Left ventricle myocardium superior (tissue), 1 donor: ENCODE results near the gene ADAM19. TPM values are rescaled to one million over a fixed set of nuclear protein-coding genes. Genes with fewer than 3 reads are reported as not detected.

Experiments used
- ATAC-seq: fragments of 200-7000 bp; cut with Tn5 transposase; one replicate; pipeline ENCODE4 v1.9.1; 2020; ENCODE audit warnings: mild to moderate bottlenecking, moderate library complexity
- DNase-seq: peaks from one replicate; pipeline ENCODE4 v3.0.0-alpha.2; 2020
- intact Hi-C: fragments of 100-400 bp; cut with micrococcal nuclease; formaldehyde crosslinking; loops from one replicate; pipeline ENCODE4 v1.11.0; 2022
- total RNA-seq: library from RNA; stranded (reverse); fragmentation: NEBNext Ultra II Directional; extraction: Animal tissue kit (Norgen Biotek cat#: 25700); gene quantifications from one replicate; pipeline ENCODE4 v1.2.1, GENCODE V29; 2021
- donor health status: DM: no; HTN: yes; CAD: no; lungs with severe emphysema.

ADAM19 gene
- total RNA-seq, 1 donor from 2014 or later, result 9.3 TPM

DNA sequence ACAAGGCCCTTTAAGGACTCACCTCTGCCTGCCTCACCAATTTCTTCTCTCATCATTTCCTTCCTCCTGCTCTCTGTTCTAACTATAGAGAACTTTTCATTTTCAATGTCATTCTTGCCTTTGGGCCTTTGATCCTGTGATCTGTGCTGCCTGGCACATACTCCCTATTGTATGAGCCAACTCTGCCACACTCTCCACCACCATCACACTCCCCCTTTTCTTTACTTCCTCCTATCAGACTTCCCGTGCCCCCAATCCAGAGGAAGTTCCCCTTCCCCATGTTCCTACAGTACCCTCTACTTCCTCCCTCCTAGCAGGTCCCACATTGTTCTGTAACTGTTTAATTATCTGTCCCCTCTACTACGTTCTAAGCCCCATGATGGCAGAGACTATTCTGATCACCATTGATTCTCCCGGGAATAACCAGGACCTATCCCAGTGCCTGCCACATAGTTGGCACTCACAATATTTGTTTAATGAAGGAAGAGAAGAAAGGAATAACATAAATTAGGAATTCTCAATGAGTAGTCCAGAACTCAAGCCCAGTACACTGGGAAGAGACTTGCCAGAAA, 27.5 kb downstream of the ADAM19 start:
- ATAC-seq, result no peak
- no peak for DNase-seq
- intact Hi-C loops, result no loop called here

- DNase-seq, result peak; percentile 69
- intact Hi-C loops, result no loop called here
- peak; percentile 85 for ATAC-seq
Observed at GRCh38 chr5:157546456-157547100, 29.0 kb downstream of the ADAM19 start.

DNA sequence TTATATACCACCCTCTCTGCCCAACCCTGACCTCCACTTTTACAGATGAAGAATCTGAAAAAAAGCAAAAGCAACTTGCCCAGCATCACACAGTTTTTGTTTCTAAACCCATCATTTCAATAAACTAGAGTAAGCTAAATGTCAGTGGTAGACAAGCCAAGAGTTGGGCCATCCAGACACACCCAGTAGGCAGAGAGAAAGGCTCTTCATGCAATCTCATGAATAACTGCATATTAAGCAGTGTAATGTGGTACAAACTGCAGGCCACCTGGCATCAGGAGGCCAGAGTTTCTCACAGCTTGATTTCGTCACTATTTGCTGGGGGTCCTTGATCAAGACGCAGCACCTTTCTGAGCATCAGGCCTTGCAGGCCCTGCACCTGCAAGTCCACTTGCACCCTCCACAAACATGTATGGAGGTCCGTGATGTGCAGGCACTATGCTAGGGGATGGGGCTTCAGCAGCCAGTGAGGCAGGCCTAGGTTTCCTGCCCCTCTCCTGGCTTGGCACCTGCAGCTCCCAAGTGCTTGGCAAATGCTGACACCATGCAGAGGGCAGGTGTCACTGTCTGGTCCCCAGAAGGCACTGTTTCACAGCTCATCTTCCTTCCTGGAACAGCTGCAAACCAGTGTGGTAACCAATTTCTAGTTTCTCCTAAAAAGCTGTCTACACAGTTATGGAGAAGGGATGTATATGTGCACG, 29.8 kb downstream of the ADAM19 start:
- intact Hi-C loops, result no loop called here
- DNase-seq (no peak), ATAC-seq (no peak)

- ATAC-seq (no peak), DNase-seq (no peak)
- intact Hi-C loops, result no loop called here
Observed at GRCh38 chr5:157544623-157544989, 31.0 kb downstream of the ADAM19 start.

- intact Hi-C loops, result no loop called here
- ATAC-seq (no peak), DNase-seq (no peak)
Observed at GRCh38 chr5:157543825-157544622, 31.6 kb downstream of the ADAM19 start.

GRCh38 chr5:157542282-157543000, 33.1 kb downstream of the ADAM19 start:
- no peak for DNase-seq
- ATAC-seq, result no peak
- intact Hi-C loops, result no loop called here

- ATAC-seq (peak; percentile 32), DNase-seq (no peak)
- intact Hi-C loops, result no loop called here
Observed at GRCh38 chr5:157541447-157542118, 34.0 kb downstream of the ADAM19 start.

DNA sequence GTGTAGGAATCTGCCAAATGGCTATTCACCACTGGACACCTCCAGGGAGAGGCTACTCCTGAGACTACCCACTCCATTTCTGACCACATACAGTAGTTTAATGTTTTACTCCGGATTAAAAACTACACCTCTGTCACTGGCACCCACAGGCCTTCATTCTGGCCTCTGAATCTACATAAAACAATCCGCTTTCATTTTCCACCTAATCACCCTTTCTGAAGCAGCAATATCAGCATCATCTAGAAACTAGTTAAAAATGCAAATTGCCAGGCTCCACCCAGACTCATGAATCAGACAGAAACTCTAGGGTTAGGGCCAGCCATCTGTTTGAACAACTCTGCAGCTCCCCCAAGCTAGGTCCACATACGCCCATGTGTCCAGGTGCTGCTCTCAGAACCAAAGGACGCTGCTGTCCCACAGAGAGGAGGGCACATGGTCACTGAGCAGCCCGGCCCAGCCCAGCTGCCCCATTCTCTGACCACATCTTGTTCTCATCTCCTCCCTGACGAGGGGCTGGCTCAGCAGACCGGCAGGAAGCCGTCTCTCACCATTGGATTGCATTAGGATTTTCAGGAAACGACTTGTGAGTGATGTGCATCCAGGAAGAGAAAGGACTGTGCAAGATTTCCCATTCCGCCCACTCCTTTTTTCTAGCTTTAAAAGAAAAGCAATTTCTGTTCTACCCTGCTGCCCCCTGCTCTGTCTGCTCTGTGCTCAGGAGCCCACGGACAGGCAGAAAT, 34.7 kb downstream of the ADAM19 start:
- ATAC-seq (peak; percentile 78), DNase-seq (peak; percentile 70)
- intact Hi-C loops, result no loop called here

DNA sequence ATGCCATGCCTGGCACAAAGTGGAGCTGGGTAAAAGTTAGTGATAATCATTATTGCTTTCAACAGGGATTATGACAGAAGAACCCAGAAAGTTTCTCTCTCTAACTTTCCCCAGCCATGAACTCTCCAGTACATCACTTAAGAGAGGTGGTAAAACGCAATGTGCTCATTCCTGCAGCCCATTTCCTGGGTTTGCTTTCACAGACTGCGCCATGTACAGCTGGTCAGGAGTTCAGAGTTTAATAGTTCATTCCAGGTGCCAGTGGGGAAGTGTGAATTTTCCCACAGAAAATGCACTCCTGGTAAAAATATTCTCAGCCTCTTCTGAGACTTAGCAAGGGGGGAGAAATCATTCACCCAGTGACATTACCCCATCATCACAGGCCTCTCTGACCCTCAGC, 35.5 kb downstream of the ADAM19 start:
- DNase-seq (no peak), ATAC-seq (no peak)
- intact Hi-C loops, result no loop called here

DNA sequence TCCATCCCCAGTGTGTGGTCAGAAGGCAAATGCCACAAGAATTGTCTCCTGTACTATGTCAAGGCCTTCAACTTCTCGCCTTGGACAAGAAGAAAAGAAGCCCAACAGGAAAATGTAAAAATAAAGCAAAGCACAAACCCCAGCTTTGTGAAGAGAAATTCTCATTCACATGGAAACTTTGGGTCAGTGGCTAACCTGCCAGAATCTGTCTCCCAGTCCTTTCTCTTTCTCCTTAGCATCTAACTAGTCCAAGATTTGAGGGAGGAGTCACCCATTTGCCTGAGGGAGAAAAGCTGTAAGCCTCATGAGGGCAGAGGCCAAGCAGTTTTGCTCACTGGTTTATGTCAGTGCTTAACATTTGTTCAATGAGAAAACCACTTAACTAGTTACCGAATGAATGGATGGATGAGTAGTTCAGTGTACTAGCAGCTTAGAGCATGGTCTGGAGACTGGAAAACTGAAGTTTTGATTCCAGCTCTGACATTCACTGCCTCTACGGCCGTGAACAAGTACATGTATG, 36.0 kb downstream of the ADAM19 start:
- DNase-seq, result no peak
- intact Hi-C loops, result no loop called here
- no peak for ATAC-seq

DNA sequence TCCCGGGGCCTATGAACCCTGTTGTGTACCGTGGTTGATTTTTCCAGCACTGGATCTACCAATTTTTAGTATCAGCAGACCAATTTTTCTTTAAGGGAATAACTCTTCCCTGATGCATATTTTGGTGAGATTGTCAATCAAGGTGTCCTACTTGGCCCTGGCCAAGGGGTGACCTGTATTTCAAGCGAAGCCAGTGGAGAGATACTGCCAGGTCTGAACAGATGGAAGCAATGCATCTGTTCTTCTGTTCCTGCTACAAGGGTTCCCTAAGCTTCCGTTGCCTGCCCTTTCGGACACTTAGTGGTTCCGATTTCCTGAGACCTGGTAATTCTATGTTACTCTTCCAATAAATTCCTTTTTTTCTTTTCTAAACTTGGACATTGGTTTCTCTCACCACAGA, 37.3 kb downstream of the ADAM19 start:
- DNase-seq (no peak), ATAC-seq (no peak)
- intact Hi-C loops, result no loop called here

- DNase-seq (peak; percentile 59), ATAC-seq (peak; percentile 95)
- intact Hi-C loops, result no loop called here
Observed at GRCh38 chr5:157535042-157535865, 40.3 kb downstream of the ADAM19 start.

GRCh38 chr5:157533011-157533481, 42.5 kb downstream of the ADAM19 start:
- no peak for DNase-seq
- intact Hi-C loops, result no loop called here
- peak; percentile 20 for ATAC-seq

DNA sequence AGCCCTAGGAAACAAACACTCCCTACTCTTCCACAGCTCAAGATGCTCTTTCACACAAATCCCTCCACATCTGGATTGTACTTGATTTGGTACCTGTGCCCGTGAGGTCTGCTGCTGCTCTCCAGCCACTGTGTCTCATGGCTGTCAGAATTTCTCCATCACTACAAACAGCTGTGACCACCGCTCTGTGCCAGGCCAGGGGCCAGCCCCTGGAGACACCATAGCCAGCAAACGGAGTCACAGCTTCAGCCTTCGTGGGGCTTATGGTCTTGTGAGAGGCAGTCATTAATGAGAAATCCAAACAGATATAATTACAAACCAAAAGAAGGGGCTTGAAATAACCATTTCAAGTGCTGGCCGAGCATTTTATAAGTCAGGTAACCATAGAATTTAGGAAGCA, 43.6 kb downstream of the ADAM19 start:
- DNase-seq, result no peak
- intact Hi-C loops, result no loop called here
- ATAC-seq, result no peak

DNA sequence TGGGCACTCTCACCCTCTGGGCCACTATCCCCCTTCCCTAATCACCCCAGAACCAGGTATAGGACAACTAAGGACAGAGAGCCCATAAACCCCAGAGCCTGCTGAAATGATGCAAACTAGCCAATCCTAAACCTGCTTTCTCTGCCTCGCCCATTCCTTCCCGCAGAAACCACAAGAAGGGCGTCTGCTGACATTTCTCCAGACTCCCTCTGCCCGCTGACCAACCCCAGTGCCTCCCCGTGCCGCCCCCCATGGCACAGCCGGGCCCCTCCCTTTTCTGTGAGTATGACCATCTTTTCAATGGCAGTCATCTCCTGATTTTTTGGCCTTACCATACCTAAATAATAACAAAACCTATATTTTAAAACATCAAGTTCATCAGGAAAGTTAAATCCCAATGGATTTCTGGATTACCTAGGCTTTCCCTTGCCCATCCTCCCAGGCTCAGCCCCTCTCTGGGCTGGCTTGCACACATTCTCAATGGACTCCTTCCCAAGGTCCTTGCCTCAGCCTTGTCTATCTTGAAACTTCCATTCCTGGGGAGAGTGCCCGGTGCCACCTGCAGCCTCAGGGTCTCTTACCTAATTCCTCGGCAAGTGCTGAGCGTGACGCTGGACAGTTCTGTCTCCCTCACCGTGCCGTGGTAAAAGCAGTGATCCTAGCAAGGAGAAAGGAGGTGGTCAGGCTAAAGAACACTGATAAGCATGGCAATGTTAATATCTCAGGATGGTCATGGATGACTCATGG, 45.2 kb downstream of the ADAM19 start:
- DNase-seq (no peak), ATAC-seq (no peak)
- intact Hi-C loops, result no loop called here

DNA sequence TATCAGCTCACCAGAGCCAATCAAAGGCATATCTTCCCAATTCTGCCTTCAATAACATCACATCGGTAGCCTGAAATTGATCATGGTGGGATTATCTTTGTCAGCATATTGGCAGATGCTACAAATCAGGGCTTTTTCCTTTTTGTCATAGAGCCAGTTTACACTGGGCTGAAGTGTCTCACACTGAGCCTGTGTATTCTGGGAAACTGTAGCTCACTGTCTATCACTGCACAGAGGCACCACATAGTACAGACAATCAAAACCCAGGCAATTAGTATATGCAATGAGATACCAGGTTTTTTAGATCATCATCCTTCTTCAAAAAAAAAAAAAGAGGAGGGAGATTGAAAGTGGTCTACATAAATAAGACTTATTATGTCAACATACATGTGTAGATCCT, 46.6 kb downstream of the ADAM19 start:
- intact Hi-C loops, result no loop called here
- DNase-seq (no peak), ATAC-seq (no peak)
